Urinary bladder (tissue), 4 donors: Measurements from ENCODE around the gene FH. TPM values are rescaled to one million over a fixed set of nuclear protein-coding genes. Genes with fewer than 3 reads are reported as not detected.

Experiments used
- DNase-seq: peaks from one replicate; pipeline ENCODE4 v3.0.0-alpha.2; 2015; ENCODE audit errors: extremely low spot score
- H3K27ac ChIP-seq: one replicate; pipeline ENCODE4 v1.5.1; 2013; ENCODE audit warnings: low read depth, mild to moderate bottlenecking, moderate library complexity
- H3K36me3 ChIP-seq: one replicate; pipeline ENCODE4 v1.6.1; 2013; ENCODE audit warnings: mild to moderate bottlenecking, moderate library complexity; ENCODE audit not compliant: insufficient read depth
- H3K4me1 ChIP-seq: one replicate; pipeline ENCODE4 v1.6.1; 2013; ENCODE audit warnings: mild to moderate bottlenecking, moderate library complexity; ENCODE audit not compliant: insufficient read depth
- H3K4me3 ChIP-seq: one replicate; pipeline ENCODE4 v1.5.1; 2013; ENCODE audit warnings: low read depth, low read length
- WGBS: extraction: QIAGEN DNeasy Blood & Tissue Kit; methylation state at CpG from one replicate; pipeline ENCODE4 v1.1.7; 2013; 5-methylcytosine and 5-hydroxymethylcytosine counted together
- polyA plus RNA-seq: library from polyadenylated mRNA; stranded (reverse); fragments of 200-250 nt; gene quantifications from one replicate; pipeline ENCODE4 v1.2.3, GENCODE V29; 2013
- total RNA-seq: library from RNA; depleted of rRNA; stranded (reverse); fragments of >200 nt; gene quantifications from one replicate; pipeline ENCODE4 v1.2.3, GENCODE V29; 2014
- donor health status: healthy with polysubstance abuse.
- donor health status: healthy.

The FH gene
- total and polyA plus RNA-seq, 2 donors = 60.3 to 71.1 TPM

DNA sequence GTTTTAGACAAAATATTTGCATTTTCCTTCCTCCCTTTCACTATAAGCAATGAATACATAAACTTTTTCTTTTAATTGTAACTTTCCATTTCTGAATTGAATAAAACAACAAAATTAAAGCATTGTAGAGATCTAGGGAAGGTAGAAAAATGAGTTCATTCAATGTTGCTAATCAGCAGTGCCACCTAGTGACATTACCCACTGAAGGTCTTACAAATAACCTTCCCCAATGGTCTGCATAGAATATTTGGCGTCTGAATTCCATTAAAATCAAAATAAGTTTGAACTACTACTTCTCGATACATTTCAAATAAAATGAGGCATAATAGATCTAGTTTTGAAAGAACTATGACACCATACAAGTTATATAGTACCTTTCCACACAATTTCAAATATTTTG, 19.6 kb downstream of the FH start:
- DNase-seq = peak; percentile 4
- Histone ChIP-seq H3K4me3 (no peak overlapping the region), H3K4me1 (no peaks in the 10 kb centered on the region), H3K36me3 (peaks cover 9% of the 10 kb centered on the region), H3K27ac (no peak overlapping the region)
- WGBS = 81% methylated on average over 2 of the region's 2 CpGs

GRCh38 chr1:241495741-241496140, 23.8 kb downstream of the FH start:
- WGBS = 71% methylated on average over 5 of the region's 5 CpGs
- peaks cover 1% of the 10 kb centered on the region for H3K36me3 ChIP-seq
- no peak overlapping the region for H3K4me3 ChIP-seq
- no peaks in the 10 kb centered on the region for H3K4me1 ChIP-seq
- H3K27ac ChIP-seq = no peak overlapping the region
- no peak for DNase-seq

DNA sequence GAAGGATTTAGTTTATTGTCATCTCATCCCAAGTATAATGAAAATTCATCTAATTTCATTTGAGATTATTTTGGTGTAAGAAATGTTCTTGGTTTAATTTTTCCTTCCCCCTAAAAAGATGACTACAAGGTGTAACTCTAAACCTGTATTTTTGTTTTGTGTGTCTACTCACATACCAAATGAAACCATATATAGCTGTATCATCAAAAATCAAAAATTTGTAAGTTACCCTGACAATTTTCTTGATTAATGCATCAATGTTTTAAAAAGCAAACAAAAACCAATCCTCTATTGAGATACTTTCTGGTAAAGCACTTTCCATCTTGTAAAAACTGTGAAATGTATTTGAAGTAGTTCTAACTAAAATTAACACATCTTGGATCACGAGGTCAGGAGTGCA, 30.8 kb downstream of the FH start:
- 94% methylated on average over 1 of the region's 1 CpG for WGBS
- DNase-seq = no peak

GRCh38 chr1:241485554-241485992, 34.0 kb downstream of the FH start:
- DNase-seq = no peak
- no peaks in the 10 kb centered on the region for H3K4me1 ChIP-seq
- no peak overlapping the region for H3K4me3 ChIP-seq
- H3K27ac ChIP-seq = no peak overlapping the region
- no peaks in the 10 kb centered on the region for H3K36me3 ChIP-seq
- 81% methylated on average over 4 of the region's 4 CpGs for WGBS

More for the DNA sequence above, 30.8 kb downstream of the FH start:
- Histone ChIP-seq H3K27ac (no peak overlapping the region), H3K36me3 (no peaks in the 10 kb centered on the region), H3K4me3 (no peak overlapping the region), H3K4me1 (no peaks in the 10 kb centered on the region)

GRCh38 chr1:241485145-241485544, 34.4 kb downstream of the FH start:
- Histone ChIP-seq H3K36me3 (no peaks in the 10 kb centered on the region), H3K27ac (no peak overlapping the region), H3K4me3 (no peak overlapping the region), H3K4me1 (no peaks in the 10 kb centered on the region)
- no peak for DNase-seq
- 93% methylated on average over 3 of the region's 3 CpGs for WGBS

- WGBS = 55% methylated on average over 1 of the region's 1 CpG
- Histone ChIP-seq H3K4me3 (no peak overlapping the region), H3K36me3 (no peaks in the 10 kb centered on the region), H3K27ac (no peak overlapping the region), H3K4me1 (no peaks in the 10 kb centered on the region)
- DNase-seq = no peak
Measured at GRCh38 chr1:241482761-241483250, 36.7 kb downstream of the FH start.

- DNase-seq = no peak
- Histone ChIP-seq H3K27ac (no peak overlapping the region), H3K36me3 (no peaks in the 10 kb centered on the region), H3K4me1 (no peaks in the 10 kb centered on the region), H3K4me3 (no peak overlapping the region)
Measured at GRCh38 chr1:241479294-241479693, 40.3 kb downstream of the FH start.

DNA sequence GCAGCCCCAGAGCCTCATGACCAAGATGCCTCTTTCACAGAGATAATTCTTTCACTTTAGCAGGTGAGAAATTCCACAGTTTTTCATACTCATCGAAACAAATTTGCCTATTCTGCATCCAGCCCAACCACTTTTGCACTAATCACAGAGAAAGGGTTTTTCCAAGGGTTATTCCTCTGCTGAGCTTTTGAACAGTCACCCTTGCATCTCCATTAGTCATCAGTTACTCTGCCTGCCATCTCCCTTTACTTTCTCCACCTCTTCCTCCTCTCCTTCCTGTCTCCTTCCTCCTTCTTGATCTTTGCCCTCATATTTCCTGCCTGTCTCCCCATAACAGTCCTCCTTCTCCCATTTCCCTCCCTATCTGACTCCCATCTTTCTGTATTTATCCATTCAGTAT, 43.9 kb downstream of the FH start:
- WGBS = 82% methylated on average over 1 of the region's 1 CpG
- H3K27ac ChIP-seq = no peak overlapping the region
- H3K4me3 ChIP-seq = no peak overlapping the region
- no peaks in the 10 kb centered on the region for H3K36me3 ChIP-seq
- no peaks in the 10 kb centered on the region for H3K4me1 ChIP-seq
- no peak for DNase-seq

DNA sequence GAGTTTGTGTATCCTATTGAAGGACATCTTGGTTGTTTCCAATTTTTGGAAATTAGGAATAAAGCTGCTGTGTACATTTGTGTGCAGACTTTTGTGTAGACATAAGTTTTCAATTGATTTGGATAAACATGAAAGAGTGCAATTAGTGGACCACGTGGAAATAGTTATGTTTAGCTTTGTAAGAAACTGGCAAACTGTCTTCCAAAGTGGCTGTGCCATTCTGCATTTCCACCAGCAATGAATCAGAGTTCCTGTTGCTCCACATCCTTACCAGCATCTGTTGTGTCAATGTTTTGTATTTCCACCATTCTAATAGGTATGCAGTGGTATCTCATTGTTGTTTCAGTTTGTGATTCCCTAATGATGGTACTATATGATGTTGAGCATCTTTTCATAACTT, 46.5 kb downstream of the FH start:
- Histone ChIP-seq H3K4me1 (no peaks in the 10 kb centered on the region), H3K27ac (no peak overlapping the region), H3K36me3 (no peaks in the 10 kb centered on the region), H3K4me3 (no peak overlapping the region)
- WGBS = 53% methylated on average over 1 of the region's 1 CpG
- DNase-seq = no peak

DNA sequence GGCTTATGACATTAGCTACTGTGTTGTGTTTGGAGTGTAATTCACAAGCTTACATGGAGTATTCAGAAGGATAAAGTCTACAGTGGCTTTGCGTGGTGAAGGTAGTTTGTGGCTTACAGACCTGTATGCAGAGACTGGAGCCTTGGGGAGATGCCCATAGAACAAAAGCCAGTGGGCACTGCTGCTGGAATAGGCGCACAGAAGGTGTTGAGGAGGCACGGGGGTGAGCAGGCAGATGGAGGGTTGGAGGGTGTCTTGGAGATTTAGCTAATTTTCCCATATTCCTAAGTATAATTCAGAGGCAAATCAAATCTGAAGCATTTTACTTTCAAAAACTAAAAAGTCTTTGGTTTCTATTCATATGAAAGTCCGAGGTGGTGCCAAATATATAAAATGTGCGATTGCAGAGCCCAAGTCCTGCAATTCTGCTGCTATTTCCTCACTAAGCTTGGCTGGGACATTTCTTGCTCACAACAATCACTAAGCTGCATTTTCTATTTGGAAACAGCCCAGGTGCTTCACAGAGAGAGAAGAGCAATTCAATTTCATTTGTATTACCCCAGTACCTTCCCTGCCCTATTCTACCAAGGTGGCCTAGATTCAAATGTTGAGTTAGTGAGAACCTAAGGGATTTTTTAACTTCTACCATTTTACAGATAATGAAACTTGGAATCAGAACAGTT, 48.5 kb downstream of the FH start:
- WGBS = 83% methylated on average over 5 of the region's 5 CpGs
- DNase-seq = no peak
- no peak overlapping the region for H3K4me3 ChIP-seq

GRCh38 chr1:241470361-241470760, 49.2 kb downstream of the FH start:
- no peaks in the 10 kb centered on the region for H3K36me3 ChIP-seq
- 86% methylated on average over 3 of the region's 3 CpGs for WGBS
- DNase-seq = no peak
- no peaks in the 10 kb centered on the region for H3K4me1 ChIP-seq
- H3K27ac ChIP-seq = no peak overlapping the region
- no peak overlapping the region for H3K4me3 ChIP-seq

More for the DNA sequence above, 48.5 kb downstream of the FH start:
- H3K36me3 ChIP-seq = no peaks in the 10 kb centered on the region
- no peak overlapping the region for H3K27ac ChIP-seq
- no peaks in the 10 kb centered on the region for H3K4me1 ChIP-seq

- 92% methylated on average over 8 of the region's 8 CpGs for WGBS
- no peaks in the 10 kb centered on the region for H3K4me1 ChIP-seq
- DNase-seq = no peak
- no peak overlapping the region for H3K27ac ChIP-seq
- H3K4me3 ChIP-seq = no peak overlapping the region
- no peaks in the 10 kb centered on the region for H3K36me3 ChIP-seq
Measured at GRCh38 chr1:241465673-241466072, 53.9 kb downstream of the FH start.

DNA sequence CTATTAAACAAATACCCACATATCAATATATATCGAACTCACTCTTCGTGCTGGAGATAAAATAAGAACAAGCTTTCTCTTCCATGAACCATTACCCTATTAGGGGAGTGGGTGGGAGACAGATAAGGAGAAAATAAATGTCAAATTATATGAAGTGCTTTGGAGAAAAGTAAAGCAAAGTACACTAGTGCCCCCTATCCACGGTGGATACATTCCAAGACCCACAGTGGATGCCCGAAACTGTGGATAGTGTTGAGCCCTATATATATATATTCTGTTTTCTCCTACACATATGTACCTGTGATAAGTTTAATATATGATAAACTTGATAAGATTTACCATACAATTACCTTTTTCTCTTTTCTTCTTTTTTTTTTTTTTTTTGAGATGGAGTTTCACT, 54.6 kb downstream of the FH start:
- WGBS = 55% methylated on average over 4 of the region's 4 CpGs
- H3K36me3 ChIP-seq = no peaks in the 10 kb centered on the region
- no peak overlapping the region for H3K4me3 ChIP-seq
- no peaks in the 10 kb centered on the region for H3K4me1 ChIP-seq
- H3K27ac ChIP-seq = no peak overlapping the region
- no peak for DNase-seq

GRCh38 chr1:241462391-241462790, 57.2 kb downstream of the FH start:
- no peak for DNase-seq
- H3K4me3 ChIP-seq = no peak overlapping the region
- no peak overlapping the region for H3K27ac ChIP-seq
- 52% methylated on average over 2 of the region's 2 CpGs for WGBS
- H3K4me1 ChIP-seq = no peaks in the 10 kb centered on the region
- no peaks in the 10 kb centered on the region for H3K36me3 ChIP-seq
